PC-9 (cell line): ENCODE measurements around the gene CLCN6. TPM values are rescaled to one million over a fixed set of nuclear protein-coding genes. Genes with fewer than 3 reads are reported as not detected.

ENCODE experiments used
- BruUV-seq: library from RNA; stranded (reverse); fragments of 400-500 nt; replicated peaks from 2 replicates; lab custom pipeline; 2021; lab: Mats Ljungman, UMichigan
- CTCF ChIA-PET: fragments of 300-600 bp; sonication (Branson Sonifier 250); formaldehyde crosslinking; loops from one replicate; lab custom pipeline; 2022; ENCODE audit warnings: antibody characterized with exemption; lab: Charles Lee
- POLR2A ChIA-PET: fragments of 300-600 bp; sonication (Branson Sonifier 250); formaldehyde crosslinking; loops from one replicate; lab custom pipeline; 2022; ENCODE audit warnings: antibody characterized with exemption; ENCODE audit not compliant: unreplicated experiment; lab: Charles Lee
- DNase-seq, 2 experiments: peaks; one replicate each; pipeline versions ENCODE4 v3.0.0 to v3.0.0-alpha.2; 2015 to 2022; ENCODE audit warnings: mixed read lengths in 1 of 2
- H2AFZ ChIP-seq: fragments of 200-600 bp; sonication (generic); 2 replicates; pipeline ENCODE4 v1.8.1; 2017; ENCODE audit warnings: antibody characterized with exemption
- H3F3A ChIP-seq: fragments of 200-600 bp; sonication (generic); 2 replicates; pipeline ENCODE4 v1.8.1; 2017; ENCODE audit warnings: antibody characterized with exemption, mild to moderate bottlenecking, low read depth; ENCODE audit not compliant: insufficient read depth
- H3K27ac ChIP-seq: fragments of 200-600 bp; sonication (generic); 2 replicates; pipeline ENCODE4 v1.6.1; 2016; ENCODE audit warnings: mixed run types
- H3K27me3 ChIP-seq: fragments of 200-600 bp; sonication (generic); 2 replicates; pipeline ENCODE4 v1.6.1; 2016; ENCODE audit warnings: low read depth, mixed run types; ENCODE audit not compliant: insufficient read depth
- H3K36me3 ChIP-seq: fragments of 200-600 bp; sonication (generic); 2 replicates; pipeline ENCODE4 v1.6.1; 2016; ENCODE audit warnings: low read depth, mixed run types
- H3K4me1 ChIP-seq: fragments of 200-600 bp; sonication (generic); replicated peaks from 2 replicates; pipeline ENCODE4 v1.6.1; 2016; ENCODE audit warnings: mixed run types; ENCODE audit not compliant: insufficient read depth
- H3K4me2 ChIP-seq: fragments of 200-600 bp; sonication (generic); 2 replicates; pipeline ENCODE4 v1.6.1; 2017; ENCODE audit warnings: mixed run types
- H3K4me3 ChIP-seq: fragments of 200-600 bp; sonication (generic); 2 replicates; pipeline ENCODE4 v1.6.1; 2016; ENCODE audit warnings: mixed run types
- H3K79me2 ChIP-seq: fragments of 200-600 bp; sonication (generic); 2 replicates; pipeline ENCODE4 v1.6.1; 2017; ENCODE audit warnings: low read depth, mixed run types
- H3K9me2 ChIP-seq: fragments of 200-600 bp; sonication (generic); 2 replicates; pipeline ENCODE4 v1.8.1; 2017; ENCODE audit warnings: mild to moderate bottlenecking; ENCODE audit not compliant: insufficient read depth
- H3K9me3 ChIP-seq: fragments of 200-600 bp; sonication (generic); 2 replicates; pipeline ENCODE4 v1.8.1; 2016; ENCODE audit warnings: low read depth; ENCODE audit not compliant: insufficient read depth
- H4K20me1 ChIP-seq: fragments of 200-600 bp; sonication (generic); 2 replicates; pipeline ENCODE4 v1.8.1; 2017; ENCODE audit not compliant: insufficient read depth
- EZH2 ChIP-seq: fragments of 200-600 bp; sonication (generic); IDR thresholded peaks from 2 replicates; pipeline ENCODE4 v1.8.0; 2017; ENCODE audit warnings: antibody characterized with exemption, low read depth
- intact Hi-C: fragments of 100-400 bp; cut with micrococcal nuclease; formaldehyde crosslinking; loops from one replicate; pipeline ENCODE4 v1.10.0; 2022; ENCODE audit not compliant: unreplicated experiment
- total RNA-seq: library from RNA; stranded (reverse); gene quantifications from 2 replicates; pipeline ENCODE4 v1.2.3, GENCODE V29; 2021
- TF ChIP-seq, protein P1 (sequence below): fragments of 200-600 bp; sonication (generic); conservative IDR thresholded peaks from 2 replicates; pipeline ENCODE4 v1.6.1; 2017; ENCODE audit warnings: mixed run types, antibody characterized with exemption, mild to moderate bottlenecking, moderate library complexity

The CLCN6 gene
- total RNA-seq, 1 experiment from 2014 or later, result 16.7 TPM

DNA sequence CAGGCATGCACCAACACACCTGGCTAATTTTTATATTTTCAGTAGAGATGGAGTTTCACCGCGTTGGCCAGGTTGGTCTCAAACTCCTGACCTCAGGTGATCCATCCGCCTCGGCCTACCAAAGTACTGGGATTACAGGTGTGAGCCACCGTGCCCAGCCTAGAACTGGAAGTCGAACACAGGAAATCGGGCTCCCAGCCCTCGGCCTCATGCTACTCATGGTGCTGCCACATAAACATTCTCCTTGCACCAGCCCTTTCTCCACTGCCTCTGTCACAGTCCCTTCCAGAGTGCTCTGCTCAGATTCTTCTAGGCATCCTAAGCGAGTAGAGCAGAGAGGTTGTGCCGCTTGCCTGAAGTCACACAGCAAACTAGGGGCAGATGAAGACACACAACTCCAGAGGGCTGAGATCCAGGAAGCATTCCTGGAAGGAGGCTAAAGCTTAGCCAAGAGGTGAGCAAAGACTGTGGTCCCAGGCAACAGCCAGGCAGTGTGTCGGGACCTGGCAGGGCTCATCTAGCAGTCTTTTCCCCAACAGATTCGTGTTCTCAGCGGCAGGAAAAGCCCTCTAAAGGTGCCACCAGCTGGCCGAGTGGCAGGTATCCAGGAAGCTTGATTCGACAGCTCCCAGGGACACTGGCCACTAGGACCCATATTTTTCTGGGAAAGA, 82.3 kb downstream of the CLCN6 start:
- H3K4me2 ChIP-seq, result no peak overlapping the region
- no peak for TF ChIP-seq EZH2
- TF ChIP-seq, protein P1, sequence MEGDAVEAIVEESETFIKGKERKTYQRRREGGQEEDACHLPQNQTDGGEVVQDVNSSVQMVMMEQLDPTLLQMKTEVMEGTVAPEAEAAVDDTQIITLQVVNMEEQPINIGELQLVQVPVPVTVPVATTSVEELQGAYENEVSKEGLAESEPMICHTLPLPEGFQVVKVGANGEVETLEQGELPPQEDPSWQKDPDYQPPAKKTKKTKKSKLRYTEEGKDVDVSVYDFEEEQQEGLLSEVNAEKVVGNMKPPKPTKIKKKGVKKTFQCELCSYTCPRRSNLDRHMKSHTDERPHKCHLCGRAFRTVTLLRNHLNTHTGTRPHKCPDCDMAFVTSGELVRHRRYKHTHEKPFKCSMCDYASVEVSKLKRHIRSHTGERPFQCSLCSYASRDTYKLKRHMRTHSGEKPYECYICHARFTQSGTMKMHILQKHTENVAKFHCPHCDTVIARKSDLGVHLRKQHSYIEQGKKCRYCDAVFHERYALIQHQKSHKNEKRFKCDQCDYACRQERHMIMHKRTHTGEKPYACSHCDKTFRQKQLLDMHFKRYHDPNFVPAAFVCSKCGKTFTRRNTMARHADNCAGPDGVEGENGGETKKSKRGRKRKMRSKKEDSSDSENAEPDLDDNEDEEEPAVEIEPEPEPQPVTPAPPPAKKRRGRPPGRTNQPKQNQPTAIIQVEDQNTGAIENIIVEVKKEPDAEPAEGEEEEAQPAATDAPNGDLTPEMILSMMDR, result no peak
- no peak overlapping the region for H3K4me3 ChIP-seq
- no peaks in the 10 kb centered on the region for H3K9me2 ChIP-seq
- H3K36me3 ChIP-seq, result no peaks in the 10 kb centered on the region
- POLR2A ChIA-PET, result no interaction called here
- intact Hi-C loops, result no loop called here
- BruUV-seq, result no TSS peak
- H3K4me1 ChIP-seq, result no peaks in the 10 kb centered on the region
- CTCF ChIA-PET, result no interaction called here
- no peaks in the 10 kb centered on the region for H3F3A ChIP-seq
- H3K27ac ChIP-seq, result no peak overlapping the region
- DNase-seq, result no peak
- H3K27me3 ChIP-seq, result 0 out of 2 replicates have a peak, but pooled peaks cover 3% of the 10 kb centered on the region
- no peaks in the 10 kb centered on the region for H4K20me1 ChIP-seq
- no peak overlapping the region for H2AFZ ChIP-seq
- H3K79me2 ChIP-seq, result no peaks in the 10 kb centered on the region
- H3K9me3 ChIP-seq, result no peaks in the 10 kb centered on the region

DNA sequence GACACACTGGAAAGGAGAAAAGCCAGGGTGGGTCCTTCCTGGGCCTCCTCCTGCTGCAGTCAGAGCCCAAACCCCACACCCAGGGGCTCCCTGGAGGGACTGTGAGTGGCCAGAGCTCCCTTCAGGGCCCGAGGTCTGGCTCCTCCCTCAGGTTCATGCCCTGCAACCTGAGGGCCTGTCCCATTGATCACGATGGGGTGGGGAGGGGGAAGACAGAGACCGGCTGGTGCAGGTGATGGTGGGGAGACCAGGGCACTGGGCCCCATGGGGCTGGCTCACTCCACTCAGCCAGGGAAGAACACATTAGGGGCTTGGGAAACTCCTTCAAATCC, 82.9 kb downstream of the CLCN6 start:
- no peaks in the 10 kb centered on the region for H3K4me1 ChIP-seq
- no peaks in the 10 kb centered on the region for H3K27me3 ChIP-seq
- H3K79me2 ChIP-seq, result no peaks in the 10 kb centered on the region
- H4K20me1 ChIP-seq, result no peaks in the 10 kb centered on the region
- ChIA-PET CTCF (no interaction called here), POLR2A (no interaction called here)
- H2AFZ ChIP-seq, result no peak overlapping the region
- no peak overlapping the region for H3K4me3 ChIP-seq
- no TSS peak for BruUV-seq
- no peaks in the 10 kb centered on the region for H3K9me2 ChIP-seq
- H3K9me3 ChIP-seq, result no peaks in the 10 kb centered on the region
- intact Hi-C loops, result no loop called here
- H3K27ac ChIP-seq, result no peak overlapping the region
- no peak overlapping the region for H3K4me2 ChIP-seq
- H3F3A ChIP-seq, result no peaks in the 10 kb centered on the region
- no peaks in the 10 kb centered on the region for H3K36me3 ChIP-seq
- no peak for DNase-seq
- TF ChIP-seq, protein P1, result no peak
- no peak for TF ChIP-seq EZH2

DNA sequence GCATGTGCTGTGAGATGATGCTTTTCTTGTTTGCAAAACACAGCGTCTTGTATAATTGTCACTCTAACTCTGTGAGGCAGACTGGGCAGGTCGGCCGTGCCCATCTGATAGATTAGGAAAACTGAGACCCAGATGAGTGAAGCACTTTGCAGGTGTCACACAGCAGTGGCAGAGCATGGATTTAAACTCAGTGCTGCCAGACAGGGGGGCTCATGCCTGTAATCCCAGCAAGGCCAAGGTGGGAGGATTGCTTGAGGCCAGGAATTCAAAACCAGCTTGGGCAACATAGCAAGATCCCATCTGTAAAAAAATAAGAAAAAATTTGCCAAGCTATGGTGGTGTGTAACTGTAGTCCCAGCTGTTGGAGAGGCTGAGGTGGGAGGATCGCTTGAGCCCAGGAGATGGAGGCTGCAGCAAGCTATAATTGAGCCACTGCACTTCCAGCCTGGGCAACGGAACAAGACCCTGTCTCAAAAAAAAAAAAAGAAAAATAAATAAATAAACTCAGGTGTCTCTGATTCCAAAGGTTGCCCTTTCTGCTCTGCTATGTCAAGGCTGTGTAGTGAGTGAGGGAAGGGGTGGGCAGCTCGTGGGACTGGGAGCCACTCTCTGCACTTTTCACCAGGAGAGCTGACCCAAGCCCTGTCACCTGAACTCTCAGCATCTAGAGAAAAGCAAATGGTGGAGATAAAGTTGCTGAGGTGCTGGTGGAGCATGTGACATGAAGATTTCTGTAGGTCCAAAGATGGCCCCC, 85.6 kb downstream of the CLCN6 start:
- H3K4me1 ChIP-seq, result no peaks in the 10 kb centered on the region
- ChIA-PET POLR2A (no interaction called here), CTCF (interaction anchor here (0.6 kb wide), 1 partner anchor 53 kb away, joined by 3 read pairs; no protein-coding TSS in a partner anchor)
- no peaks in the 10 kb centered on the region for H3K36me3 ChIP-seq
- no peak overlapping the region for H3K27ac ChIP-seq
- H3K9me3 ChIP-seq, result no peaks in the 10 kb centered on the region
- H3K4me3 ChIP-seq, result no peak overlapping the region
- no peaks in the 10 kb centered on the region for H3K27me3 ChIP-seq
- no peak for DNase-seq
- no peaks in the 10 kb centered on the region for H3F3A ChIP-seq
- no peak overlapping the region for H2AFZ ChIP-seq
- no peaks in the 10 kb centered on the region for H3K79me2 ChIP-seq
- TF ChIP-seq, protein P1, result no peak
- TF ChIP-seq EZH2, result no peak
- no TSS peak for BruUV-seq
- H3K4me2 ChIP-seq, result no peak overlapping the region
- no peaks in the 10 kb centered on the region for H4K20me1 ChIP-seq
- intact Hi-C loops, result loop anchor here (10.0 kb wide), 1 partner anchor 157 kb away; the partner anchor contains the start of gene AGTRAP
- no peaks in the 10 kb centered on the region for H3K9me2 ChIP-seq

Other genes with a start within 250 kb of the CLCN6 start
- gene FBXO2, start 151.8 kb upstream of the CLCN6 start, total RNA-seq, result 40.3 and 74.0 TPM in 2 replicates
- gene FBXO44, start 151.3 kb upstream of the CLCN6 start, total RNA-seq, result 31.9 and 32.4 TPM in 2 replicates
- gene FBXO6, start 142.0 kb upstream of the CLCN6 start, total RNA-seq, result 4.4 and 7.1 TPM in 2 replicates
- gene MAD2L2, start 125.0 kb upstream of the CLCN6 start, total RNA-seq, result 52.9 and 58.9 TPM in 2 replicates
- not detected in 2 replicates for gene DRAXIN, start 114.5 kb upstream of the CLCN6 start, total RNA-seq
- 75.5 and 77.7 TPM in 2 replicates for gene AGTRAP, start 70.1 kb upstream of the CLCN6 start, total RNA-seq
- not detected in 2 replicates for gene C1orf167, start 44.0 kb upstream of the CLCN6 start, total RNA-seq
- 15.8 and 22.2 TPM in 2 replicates for gene MTHFR, start 227 bp upstream of the CLCN6 start, total RNA-seq
- not detected in 2 replicates for gene NPPA, start 41.6 kb downstream of the CLCN6 start, total RNA-seq
- not detected in 2 replicates for gene NPPB, start 52.8 kb downstream of the CLCN6 start, total RNA-seq
- gene KIAA2013, start 120.2 kb downstream of the CLCN6 start, total RNA-seq, result 38.7 and 44.2 TPM in 2 replicates
- gene PLOD1, start 128.5 kb downstream of the CLCN6 start, total RNA-seq, result 64.1 and 65.0 TPM in 2 replicates
- gene MFN2, start 174.3 kb downstream of the CLCN6 start, total RNA-seq, result 54.2 and 72.6 TPM in 2 replicates
- gene MIIP, start 213.3 kb downstream of the CLCN6 start, total RNA-seq, result 25.9 and 28.3 TPM in 2 replicates